ENCODE measurements around the gene ZBTB7A. TPM values are rescaled to one million over a fixed set of nuclear protein-coding genes. Genes with fewer than 3 reads are reported as not detected.
A peak's percentile ranks its signal among the peaks of the same experiment; 100 is the strongest.

ZBTB7A gene
- 9.1 TPM for polyA plus RNA-seq (2013, experiment 1 of 2)
- 8.0 TPM for polyA plus RNA-seq (2013, experiment 2 of 2)

- Histone ChIP-seq H3K9me3 (ENCODE audit: control insufficient read depth, low read length) (no peaks in the 10 kb centered on the region), H3K4me1 (ENCODE audit: control insufficient read depth, insufficient read depth, low read length, poor library complexity, severe bottlenecking) (peaks cover 10% of the 10 kb centered on the region), H3K4me3 (ENCODE audit: extremely low read depth, insufficient read depth, low read length, poor library complexity, severe bottlenecking) (peak within 1 kb of the TSS; percentile 84), H3K27ac (ENCODE audit: low read depth, low read length, severe bottlenecking) (peak within 1 kb of the TSS; percentile 36), H3K36me3 (ENCODE audit: control insufficient read depth, insufficient read depth, low read length) (peaks cover 11% of the 10 kb centered on the region)
- WGBS, 2 experiments (ENCODE audit: insufficient coverage in 2 of 2): 0% methylated on average over 21 to 45 of the region's 85 CpGs
Observed at GRCh38 chr19:4066682-4067395, at the start of gene ZBTB7A. Gene ZBTB7A (minus strand): TSS chr19:4066899. CDS start chr19:4055232, 11,667 bp downstream.

- H3K27ac ChIP-seq (ENCODE audit: low read depth, low read length, severe bottlenecking): no peak overlapping the region
- no peaks in the 10 kb centered on the region for H3K4me1 ChIP-seq (ENCODE audit: control insufficient read depth, insufficient read depth, low read length, poor library complexity, severe bottlenecking)
- 97% methylated on average over 8 to 11 of the region's 13 CpGs for WGBS, 2 experiments (ENCODE audit: insufficient coverage in 2 of 2)
- H3K9me3 ChIP-seq (ENCODE audit: control insufficient read depth, low read length): no peaks in the 10 kb centered on the region
- H3K4me3 ChIP-seq (ENCODE audit: extremely low read depth, insufficient read depth, low read length, poor library complexity, severe bottlenecking): no peak overlapping the region
- peaks cover 89% of the 10 kb centered on the region for H3K36me3 ChIP-seq (ENCODE audit: control insufficient read depth, insufficient read depth, low read length)
Observed at GRCh38 chr19:4115818-4116385, 49.2 kb upstream of the ZBTB7A start.

GRCh38 chr19:4115050-4115817 is 48.5 kb upstream of the ZBTB7A start:
- 93% methylated on average over 21 to 27 of the region's 27 CpGs for WGBS, 2 experiments (ENCODE audit: insufficient coverage in 2 of 2)
- H3K27ac ChIP-seq (ENCODE audit: low read depth, low read length, severe bottlenecking): no peak overlapping the region
- H3K4me1 ChIP-seq (ENCODE audit: control insufficient read depth, insufficient read depth, low read length, poor library complexity, severe bottlenecking): no peaks in the 10 kb centered on the region
- H3K36me3 ChIP-seq (ENCODE audit: control insufficient read depth, insufficient read depth, low read length): peaks cover 92% of the 10 kb centered on the region
- H3K4me3 ChIP-seq (ENCODE audit: extremely low read depth, insufficient read depth, low read length, poor library complexity, severe bottlenecking): no peak overlapping the region
- no peaks in the 10 kb centered on the region for H3K9me3 ChIP-seq (ENCODE audit: control insufficient read depth, low read length)

- Histone ChIP-seq H3K9me3 (ENCODE audit: control insufficient read depth, low read length) (no peaks in the 10 kb centered on the region), H3K4me1 (ENCODE audit: control insufficient read depth, insufficient read depth, low read length, poor library complexity, severe bottlenecking) (no peaks in the 10 kb centered on the region), H3K4me3 (ENCODE audit: extremely low read depth, insufficient read depth, low read length, poor library complexity, severe bottlenecking) (no peak overlapping the region), H3K27ac (ENCODE audit: low read depth, low read length, severe bottlenecking) (peak overlapping the region; percentile 10), H3K36me3 (ENCODE audit: control insufficient read depth, insufficient read depth, low read length) (peaks cover 93% of the 10 kb centered on the region)
- WGBS, 2 experiments (ENCODE audit: insufficient coverage in 2 of 2): 94 to 97% methylated on average over 18 to 19 of the region's 19 CpGs
Observed at GRCh38 chr19:4114181-4114580, 47.5 kb upstream of the ZBTB7A start.

- no peaks in the 10 kb centered on the region for H3K9me3 ChIP-seq (ENCODE audit: control insufficient read depth, low read length)
- peaks cover 96% of the 10 kb centered on the region for H3K36me3 ChIP-seq (ENCODE audit: control insufficient read depth, insufficient read depth, low read length)
- no peak overlapping the region for H3K27ac ChIP-seq (ENCODE audit: low read depth, low read length, severe bottlenecking)
- no peak overlapping the region for H3K4me3 ChIP-seq (ENCODE audit: extremely low read depth, insufficient read depth, low read length, poor library complexity, severe bottlenecking)
- 93 to 95% methylated on average over 22 of the region's 22 CpGs for WGBS, 2 experiments (ENCODE audit: insufficient coverage in 2 of 2)
- no peaks in the 10 kb centered on the region for H3K4me1 ChIP-seq (ENCODE audit: control insufficient read depth, insufficient read depth, low read length, poor library complexity, severe bottlenecking)
Observed at GRCh38 chr19:4113398-4114088, 46.8 kb upstream of the ZBTB7A start.

GRCh38 chr19:4112367-4112766 is 45.7 kb upstream of the ZBTB7A start:
- H3K36me3 ChIP-seq (ENCODE audit: control insufficient read depth, insufficient read depth, low read length): peaks cover 96% of the 10 kb centered on the region
- no peak overlapping the region for H3K4me3 ChIP-seq (ENCODE audit: extremely low read depth, insufficient read depth, low read length, poor library complexity, severe bottlenecking)
- H3K27ac ChIP-seq (ENCODE audit: low read depth, low read length, severe bottlenecking): no peak overlapping the region
- H3K4me1 ChIP-seq (ENCODE audit: control insufficient read depth, insufficient read depth, low read length, poor library complexity, severe bottlenecking): no peaks in the 10 kb centered on the region
- WGBS, 2 experiments (ENCODE audit: insufficient coverage in 2 of 2): 98 to 99% methylated on average over 12 to 16 of the region's 17 CpGs
- no peaks in the 10 kb centered on the region for H3K9me3 ChIP-seq (ENCODE audit: control insufficient read depth, low read length)

- WGBS, 2 experiments (ENCODE audit: insufficient coverage in 2 of 2): 93 to 95% methylated on average over 6 of the region's 6 CpGs
- no peaks in the 10 kb centered on the region for H3K9me3 ChIP-seq (ENCODE audit: control insufficient read depth, low read length)
- peaks cover 95% of the 10 kb centered on the region for H3K36me3 ChIP-seq (ENCODE audit: control insufficient read depth, insufficient read depth, low read length)
- peaks cover 3% of the 10 kb centered on the region for H3K4me1 ChIP-seq (ENCODE audit: control insufficient read depth, insufficient read depth, low read length, poor library complexity, severe bottlenecking)
- H3K4me3 ChIP-seq (ENCODE audit: extremely low read depth, insufficient read depth, low read length, poor library complexity, severe bottlenecking): no peak overlapping the region
- H3K27ac ChIP-seq (ENCODE audit: low read depth, low read length, severe bottlenecking): no peak overlapping the region
Observed at GRCh38 chr19:4109626-4109945, 42.9 kb upstream of the ZBTB7A start.

GRCh38 chr19:4108767-4109625 is 42.3 kb upstream of the ZBTB7A start:
- Histone ChIP-seq H3K4me3 (ENCODE audit: extremely low read depth, insufficient read depth, low read length, poor library complexity, severe bottlenecking) (no peak overlapping the region), H3K27ac (ENCODE audit: low read depth, low read length, severe bottlenecking) (no peak overlapping the region), H3K36me3 (ENCODE audit: control insufficient read depth, insufficient read depth, low read length) (peaks cover 95% of the 10 kb centered on the region), H3K4me1 (ENCODE audit: control insufficient read depth, insufficient read depth, low read length, poor library complexity, severe bottlenecking) (peaks cover 3% of the 10 kb centered on the region), H3K9me3 (ENCODE audit: control insufficient read depth, low read length) (no peaks in the 10 kb centered on the region)
- WGBS, 2 experiments (ENCODE audit: insufficient coverage in 2 of 2): 96% methylated on average over 34 to 35 of the region's 35 CpGs

- no peak overlapping the region for H3K27ac ChIP-seq (ENCODE audit: low read depth, low read length, severe bottlenecking)
- no peaks in the 10 kb centered on the region for H3K9me3 ChIP-seq (ENCODE audit: control insufficient read depth, low read length)
- H3K4me1 ChIP-seq (ENCODE audit: control insufficient read depth, insufficient read depth, low read length, poor library complexity, severe bottlenecking): peaks cover 3% of the 10 kb centered on the region
- WGBS, 2 experiments (ENCODE audit: insufficient coverage in 2 of 2): 91 to 95% methylated on average over 8 to 9 of the region's 9 CpGs
- H3K36me3 ChIP-seq (ENCODE audit: control insufficient read depth, insufficient read depth, low read length): peaks cover 94% of the 10 kb centered on the region
- no peak overlapping the region for H3K4me3 ChIP-seq (ENCODE audit: extremely low read depth, insufficient read depth, low read length, poor library complexity, severe bottlenecking)
Observed at GRCh38 chr19:4103080-4103433, 36.4 kb upstream of the ZBTB7A start.
